Activated CD8-positive, alpha-beta T cell treated with anti-CD3 and anti-CD28 coated beads, Interleukin-2, amount 10 ng/mL, durations not matched to agents 7 days and 5 days (primary cell): Measurements from ENCODE around the gene FBXO15. TPM values are rescaled to one million over a fixed set of nuclear protein-coding genes. Genes with fewer than 3 reads are reported as not detected.

Experiments
- ATAC-seq: fragments of 150-1000 bp; cut with Tn5 transposase; one replicate; pipeline ENCODE4 v1.10.0; 2021; ENCODE audit warnings: moderate library complexity
- CTCF ChIA-PET: fragments of 350-600 bp; sonication (Branson Sonifier 250); formaldehyde crosslinking; loops from one replicate; lab custom pipeline; 2021; ENCODE audit warnings: antibody characterized with exemption; lab: Charles Lee
- POLR2A ChIA-PET: fragments of 350-600 bp; sonication (Branson Sonifier 250); formaldehyde crosslinking; loops from one replicate; lab custom pipeline; 2021; ENCODE audit warnings: antibody characterized with exemption; lab: Charles Lee
- DNase-seq: peaks from one replicate; pipeline ENCODE4 v3.0.0-alpha.2; 2020
- H3K27ac Mint-ChIP-seq: one replicate; pipeline ENCODE4 v1.8.0; 2021; ENCODE audit warnings: mild to moderate bottlenecking, mixed read lengths
- H3K27me3 Mint-ChIP-seq: one replicate; pipeline ENCODE4 v1.8.0; 2021; ENCODE audit warnings: low read depth, mixed read lengths
- H3K36me3 Mint-ChIP-seq: one replicate; pipeline ENCODE4 v1.8.0; 2021; ENCODE audit warnings: low read depth, mixed read lengths
- H3K4me1 Mint-ChIP-seq: one replicate; pipeline ENCODE4 v1.8.0; 2021; ENCODE audit warnings: low read depth, mixed read lengths
- H3K4me3 Mint-ChIP-seq: one replicate; pipeline ENCODE4 v1.8.0; 2021; ENCODE audit warnings: mild to moderate bottlenecking, mixed read lengths
- H3K9me3 Mint-ChIP-seq: one replicate; pipeline ENCODE4 v1.8.0; 2022; ENCODE audit warnings: mixed read lengths; ENCODE audit not compliant: insufficient read depth
- total RNA-seq, 2 experiments: library from RNA; stranded (reverse); gene quantifications; one replicate each; pipeline ENCODE4 v1.2.3, GENCODE V29; 2021

FBXO15 gene
- total RNA-seq, 2 experiments from 2014 or later: 1.3 to 2.4 TPM

DNA sequence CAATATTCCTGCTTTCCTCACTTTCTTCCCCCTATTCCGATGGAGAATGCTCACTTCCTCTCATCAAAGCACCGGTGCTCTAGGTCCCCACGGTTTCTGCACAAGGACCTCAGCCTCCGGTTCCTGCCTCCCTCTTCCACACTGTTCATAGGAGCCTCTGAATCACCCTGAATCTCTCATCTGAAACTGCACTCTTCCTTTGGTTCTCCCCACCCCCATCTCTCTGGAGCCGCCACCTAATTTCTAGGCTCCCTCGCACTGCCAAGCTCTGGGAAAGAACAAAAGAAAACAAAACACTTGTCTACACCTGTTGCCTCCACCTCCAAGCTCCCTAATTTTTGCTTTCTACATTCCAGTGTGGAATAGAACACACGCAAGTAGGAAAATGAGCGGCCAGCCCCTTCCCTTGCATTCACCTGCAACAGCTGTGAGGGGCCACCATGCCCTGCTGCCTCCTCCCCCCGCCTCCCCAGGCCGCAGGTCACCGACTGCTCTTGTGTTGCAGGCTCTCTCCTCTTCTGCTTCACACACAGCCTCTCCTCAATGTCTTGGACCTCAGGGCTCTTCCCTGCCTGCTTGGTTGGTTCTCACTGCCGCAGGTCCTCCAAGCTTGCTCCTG, 9.6 kb downstream of the FBXO15 start:
- Mint-ChIP-seq H3K36me3 (no peaks in the 10 kb centered on the region), H3K4me1 (peaks cover 9% of the 10 kb centered on the region), H3K9me3 (no peaks in the 10 kb centered on the region), H3K4me3 (no peak overlapping the region), H3K27me3 (peaks cover 2% of the 10 kb centered on the region), H3K27ac (peak overlapping the region; percentile 2)
- DNase-seq: no peak
- no peak for ATAC-seq
- ChIA-PET CTCF (interaction anchor here (1.0 to 4.3 kb wide), 2 partner anchors 56 to 204 kb away, joined by 3 to 23 read pairs; no protein-coding TSS in a partner anchor), POLR2A (no interaction called here)

DNA sequence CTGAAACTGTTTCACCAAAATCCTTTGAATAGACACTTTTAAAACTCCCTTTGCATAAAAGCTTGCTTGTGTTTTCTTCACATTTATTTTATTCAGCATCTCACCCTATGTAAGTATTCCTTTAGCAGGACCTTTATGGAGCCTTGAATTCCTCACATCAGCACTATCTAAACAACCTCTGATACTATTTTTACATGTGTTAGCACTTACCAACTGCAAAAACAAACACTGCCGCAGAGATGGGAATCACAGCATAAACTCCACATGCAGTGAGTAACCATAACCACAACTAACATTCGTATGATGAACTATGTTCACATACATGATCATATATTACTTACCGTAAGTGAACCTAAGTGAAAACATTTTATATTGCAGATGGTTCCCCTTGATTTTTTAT, 15.4 kb downstream of the FBXO15 start:
- no peak overlapping the region for H3K4me3 Mint-ChIP-seq
- DNase-seq (no peak), ATAC-seq (no peak)
- no peaks in the 10 kb centered on the region for H3K9me3 Mint-ChIP-seq
- CTCF ChIA-PET: no interaction called here
- peaks cover 2% of the 10 kb centered on the region for H3K27me3 Mint-ChIP-seq
- no peaks in the 10 kb centered on the region for H3K36me3 Mint-ChIP-seq
- no peaks in the 10 kb centered on the region for H3K4me1 Mint-ChIP-seq
- no peak overlapping the region for H3K27ac Mint-ChIP-seq
- POLR2A ChIA-PET: no interaction called here

DNA sequence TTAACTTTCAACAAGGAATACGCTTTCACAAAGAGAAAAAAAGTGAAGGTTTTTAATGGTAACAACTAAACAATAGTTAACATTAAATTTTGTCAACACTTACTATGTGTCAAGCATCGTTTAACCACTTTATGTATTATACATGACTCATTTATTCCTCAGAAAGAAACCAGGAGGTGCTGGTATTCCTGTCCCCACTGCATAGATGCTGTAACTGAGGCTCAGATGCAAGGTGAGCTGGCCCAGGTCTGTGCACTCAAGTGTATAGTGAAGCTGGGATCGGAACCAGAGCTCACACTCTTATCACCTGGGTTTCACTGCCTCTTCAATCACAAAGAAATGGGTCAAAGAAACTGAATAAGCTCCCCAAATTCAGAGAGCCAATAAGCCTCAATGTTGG, 16.5 kb downstream of the FBXO15 start:
- ChIA-PET CTCF (interaction anchor here (1.3 kb wide), 1 partner anchor 9 kb away, joined by 4 read pairs; no protein-coding TSS in a partner anchor), POLR2A (no interaction called here)
- no peak overlapping the region for H3K27ac Mint-ChIP-seq
- no peaks in the 10 kb centered on the region for H3K9me3 Mint-ChIP-seq
- no peaks in the 10 kb centered on the region for H3K36me3 Mint-ChIP-seq
- H3K27me3 Mint-ChIP-seq: peaks cover 2% of the 10 kb centered on the region
- DNase-seq (no peak), ATAC-seq (no peak)
- H3K4me1 Mint-ChIP-seq: no peaks in the 10 kb centered on the region
- H3K4me3 Mint-ChIP-seq: no peak overlapping the region

DNA sequence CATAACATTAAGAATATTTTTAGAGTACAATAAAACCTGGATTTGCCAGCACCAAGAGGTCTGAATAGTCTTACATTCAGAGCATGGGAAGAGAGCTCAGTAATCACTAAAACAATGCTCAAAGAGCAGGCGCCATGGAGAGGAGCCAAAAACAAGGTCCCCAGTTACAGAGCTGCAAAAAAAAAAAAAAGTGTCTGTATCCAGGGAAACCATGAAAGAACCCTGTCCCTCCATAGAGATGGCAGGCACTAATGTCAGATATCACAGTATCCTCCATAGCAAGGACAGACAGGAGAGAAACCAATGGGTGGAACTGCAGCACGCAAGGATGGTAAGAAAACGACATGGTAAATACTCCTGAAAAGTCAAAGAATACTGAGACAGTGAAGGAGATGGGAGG, 19.5 kb downstream of the FBXO15 start:
- ATAC-seq (no peak), DNase-seq (no peak)
- Mint-ChIP-seq H3K4me3 (no peak overlapping the region), H3K36me3 (no peaks in the 10 kb centered on the region), H3K27me3 (peaks cover 2% of the 10 kb centered on the region), H3K9me3 (no peaks in the 10 kb centered on the region), H3K27ac (no peak overlapping the region), H3K4me1 (no peaks in the 10 kb centered on the region)
- POLR2A ChIA-PET: no interaction called here
- CTCF ChIA-PET: no interaction called here

DNA sequence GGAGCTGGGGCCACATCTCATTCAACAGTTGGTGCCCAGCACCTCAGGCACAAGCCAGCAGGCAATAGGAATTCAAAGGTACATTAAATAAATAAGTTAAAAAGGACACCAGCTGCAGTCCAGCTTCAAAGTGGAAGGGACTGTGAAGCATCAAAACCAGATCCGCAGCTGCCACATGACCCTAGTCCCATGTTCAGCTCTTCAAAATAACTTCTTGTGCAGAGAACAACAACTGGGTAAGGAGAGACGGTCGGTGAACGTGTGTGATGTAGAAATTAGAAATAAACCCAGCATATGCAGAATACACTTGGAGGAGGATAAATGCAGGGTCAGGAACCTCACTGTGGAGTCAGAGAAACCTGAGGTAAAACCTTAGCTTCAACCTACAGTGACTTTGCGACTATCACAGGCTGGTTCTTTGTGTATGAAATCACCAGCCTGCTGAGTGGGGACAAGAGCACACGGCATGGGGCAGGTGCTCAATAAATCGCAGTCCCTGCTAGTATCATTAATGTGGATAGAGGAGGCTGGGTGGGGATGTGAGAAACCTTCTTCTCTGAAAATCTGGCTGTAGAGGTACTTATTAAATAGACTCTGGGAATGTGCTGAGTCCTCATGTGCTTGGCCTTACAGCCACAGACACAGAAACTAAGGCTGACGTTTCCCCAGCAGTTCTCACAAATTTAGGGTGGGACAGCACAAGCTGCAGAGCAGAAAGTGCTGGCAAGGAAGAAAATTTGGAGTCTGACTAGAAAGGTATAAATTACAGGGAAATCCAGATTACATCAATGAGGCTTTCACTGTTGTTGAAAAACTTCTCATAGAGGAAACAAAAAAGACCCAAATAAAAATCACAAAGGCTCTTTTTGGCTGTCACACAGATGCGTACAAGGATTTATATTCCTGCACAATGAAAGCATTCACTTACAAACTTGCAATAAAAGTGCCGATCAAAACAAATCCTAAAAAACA, 20.7 kb downstream of the FBXO15 start:
- DNase-seq (no peak), ATAC-seq (no peak)
- CTCF ChIA-PET: interaction anchor here (0.8 kb wide), 1 partner anchor 63 kb away, joined by 3 read pairs; no protein-coding TSS in a partner anchor
- Mint-ChIP-seq H3K9me3 (no peaks in the 10 kb centered on the region), H3K36me3 (no peaks in the 10 kb centered on the region), H3K27ac (no peak overlapping the region), H3K4me3 (no peak overlapping the region), H3K27me3 (peaks cover 2% of the 10 kb centered on the region), H3K4me1 (no peaks in the 10 kb centered on the region)
- POLR2A ChIA-PET: no interaction called here

DNA sequence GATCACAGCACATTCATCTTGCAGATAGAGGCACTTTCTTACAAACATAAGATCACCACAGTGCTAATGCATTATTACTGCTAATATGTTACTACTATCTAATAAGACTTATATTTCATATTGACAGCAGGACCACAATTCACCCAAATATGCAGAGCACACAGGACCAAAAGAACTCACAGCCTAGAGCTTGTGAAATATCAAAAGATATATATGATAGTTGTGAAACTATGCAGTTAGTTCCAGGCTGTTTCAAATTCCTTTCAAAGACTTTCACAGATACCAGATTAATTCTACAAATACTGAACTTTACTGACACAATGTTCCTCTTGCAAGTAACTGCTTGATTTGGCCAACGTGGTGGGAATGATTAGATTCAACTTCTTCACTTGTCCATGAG, 23.0 kb downstream of the FBXO15 start:
- CTCF ChIA-PET: interaction anchor here (1.2 kb wide), 1 partner anchor 42 kb away, joined by 5 read pairs; no protein-coding TSS in a partner anchor
- Mint-ChIP-seq H3K9me3 (no peaks in the 10 kb centered on the region), H3K4me1 (no peaks in the 10 kb centered on the region), H3K27ac (no peak overlapping the region), H3K27me3 (peaks cover 2% of the 10 kb centered on the region), H3K36me3 (no peaks in the 10 kb centered on the region), H3K4me3 (no peak overlapping the region)
- ATAC-seq (no peak), DNase-seq (no peak)
- POLR2A ChIA-PET: no interaction called here

DNA sequence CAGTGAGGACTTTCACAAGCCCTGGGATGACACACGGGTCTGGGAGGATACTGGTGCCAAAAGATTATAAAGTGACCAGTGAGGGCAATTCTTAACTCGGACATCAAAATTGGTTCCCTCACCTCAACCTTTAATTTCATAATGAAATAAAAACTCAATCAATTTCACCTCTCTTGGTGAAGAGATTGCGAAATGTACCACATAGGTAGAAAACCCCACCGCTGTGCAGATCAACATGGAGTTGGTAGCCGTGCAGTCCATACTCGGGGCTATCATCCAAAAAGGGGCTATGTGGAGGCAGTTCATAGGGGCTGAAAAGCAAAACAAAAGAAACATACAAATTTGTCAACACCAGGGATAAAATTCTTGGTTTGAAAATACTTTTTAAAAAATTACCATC, 24.4 kb downstream of the FBXO15 start:
- Mint-ChIP-seq H3K4me1 (no peaks in the 10 kb centered on the region), H3K4me3 (no peak overlapping the region), H3K9me3 (no peaks in the 10 kb centered on the region), H3K27ac (no peak overlapping the region), H3K36me3 (no peaks in the 10 kb centered on the region), H3K27me3 (peaks cover under 1% of the 10 kb centered on the region)
- POLR2A ChIA-PET: no interaction called here
- DNase-seq (no peak), ATAC-seq (no peak)
- CTCF ChIA-PET: no interaction called here

DNA sequence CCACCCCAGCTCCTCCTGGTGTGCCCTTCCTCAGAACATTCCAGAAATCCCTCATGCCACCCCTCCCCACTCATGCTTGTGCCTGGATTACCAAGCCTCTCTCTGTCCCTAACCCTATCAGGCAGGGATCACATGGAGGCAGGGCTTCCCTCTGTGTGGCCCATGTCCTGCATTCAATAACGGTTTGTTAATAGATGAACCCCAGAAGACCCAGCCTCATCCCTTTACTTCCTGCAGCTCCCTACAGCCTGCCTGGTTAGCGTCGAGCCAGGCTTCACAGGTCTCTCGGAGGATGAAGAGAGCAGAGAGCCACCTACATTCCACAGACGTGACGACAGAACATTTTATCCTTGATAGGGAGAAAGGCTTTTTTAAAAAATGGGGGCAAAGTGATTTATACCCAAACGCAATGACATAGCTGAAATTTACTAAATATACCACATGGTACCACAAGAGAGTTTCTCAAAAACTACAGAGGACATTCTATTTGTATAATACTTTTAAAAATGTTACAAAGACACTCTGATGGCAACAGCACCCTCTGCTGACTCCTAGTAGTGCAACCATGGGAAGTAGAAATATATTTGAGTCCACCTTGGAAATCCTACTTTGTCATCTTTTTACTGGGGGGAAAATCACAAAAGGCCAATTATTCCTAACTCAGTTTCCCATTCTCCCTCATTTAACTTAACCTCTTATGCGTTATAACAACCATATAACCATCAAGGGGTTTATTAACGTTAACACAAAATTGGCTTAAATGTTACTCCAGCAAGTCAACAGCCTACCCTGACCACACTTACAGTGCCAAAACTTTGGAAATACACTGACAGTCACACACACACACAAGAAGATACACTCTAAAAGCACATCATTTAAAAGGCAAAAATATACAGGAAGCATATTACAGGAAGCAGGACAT, 30.7 kb downstream of the FBXO15 start:
- no peaks in the 10 kb centered on the region for H3K36me3 Mint-ChIP-seq
- H3K27me3 Mint-ChIP-seq: no peaks in the 10 kb centered on the region
- DNase-seq: peak; percentile 47
- H3K4me1 Mint-ChIP-seq: peaks cover 7% of the 10 kb centered on the region
- H3K9me3 Mint-ChIP-seq: no peaks in the 10 kb centered on the region
- ChIA-PET POLR2A (interaction anchor here (1.5 kb wide), 1 partner anchor 34 kb away, joined by 8 read pairs; no protein-coding TSS in a partner anchor), CTCF (interaction anchor here (0.7 to 11.7 kb wide), 9 partner anchors 10 to 156 kb away, joined by 3 to 114 read pairs (median 6); no protein-coding TSS in a partner anchor)
- H3K27ac Mint-ChIP-seq: no peak overlapping the region
- no peak for ATAC-seq
- no peak overlapping the region for H3K4me3 Mint-ChIP-seq

DNA sequence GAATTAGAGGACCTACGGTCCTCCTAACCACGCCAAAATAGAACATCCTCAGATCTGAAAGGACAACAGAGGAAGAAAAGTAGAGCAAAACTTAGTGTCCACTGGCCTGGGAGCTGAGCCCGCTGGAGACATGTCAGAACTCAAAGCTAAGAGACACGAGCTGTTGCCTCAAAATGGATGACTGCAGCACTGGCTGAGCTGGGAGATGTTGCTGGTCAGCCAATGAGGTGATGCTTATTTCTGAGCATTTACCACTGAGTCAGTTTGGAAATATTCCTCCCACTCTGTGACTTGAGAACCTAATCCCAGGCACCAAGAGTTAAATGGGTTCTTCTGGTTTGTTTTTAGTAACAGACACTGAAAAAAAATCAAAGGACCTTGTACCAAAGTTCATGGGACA, 32.6 kb downstream of the FBXO15 start:
- Mint-ChIP-seq H3K9me3 (no peaks in the 10 kb centered on the region), H3K27me3 (no peaks in the 10 kb centered on the region), H3K36me3 (no peaks in the 10 kb centered on the region), H3K4me3 (no peak overlapping the region), H3K4me1 (peaks cover 15% of the 10 kb centered on the region), H3K27ac (no peak overlapping the region)
- ChIA-PET POLR2A (no interaction called here), CTCF (interaction anchor here (1.0 to 11.7 kb wide), 4 partner anchors 8 to 349 kb away, joined by 3 to 114 read pairs (median 4); no protein-coding TSS in a partner anchor)
- no peak for ATAC-seq
- DNase-seq: no peak

DNA sequence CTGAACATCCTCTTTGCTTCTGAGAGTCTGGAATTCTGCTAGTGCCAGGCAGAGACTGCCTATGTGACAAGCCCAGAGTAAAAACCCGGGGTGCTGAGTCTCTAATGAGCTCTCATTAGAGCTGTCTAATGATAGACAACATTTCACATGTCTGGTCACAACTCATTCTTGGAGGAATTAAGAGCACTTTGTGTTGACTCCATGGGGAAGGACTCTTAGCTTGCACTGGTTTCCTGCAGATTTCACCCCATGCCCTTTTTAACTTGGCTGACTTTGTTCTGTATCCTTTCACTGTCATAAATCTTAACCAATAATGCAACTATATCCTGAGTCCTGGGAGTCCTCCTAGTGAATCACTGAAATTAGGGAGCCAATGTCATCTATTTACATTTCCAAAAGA, 33.5 kb downstream of the FBXO15 start:
- H3K27me3 Mint-ChIP-seq: no peaks in the 10 kb centered on the region
- H3K27ac Mint-ChIP-seq: no peak overlapping the region
- ChIA-PET CTCF (interaction anchor here (1.3 to 11.7 kb wide), 3 partner anchors 29 to 51 kb away, joined by 7 to 114 read pairs (median 9); no protein-coding TSS in a partner anchor), POLR2A (no interaction called here)
- H3K4me1 Mint-ChIP-seq: peaks cover 19% of the 10 kb centered on the region
- ATAC-seq: no peak
- H3K4me3 Mint-ChIP-seq: no peak overlapping the region
- H3K36me3 Mint-ChIP-seq: no peaks in the 10 kb centered on the region
- DNase-seq: no peak
- H3K9me3 Mint-ChIP-seq: no peaks in the 10 kb centered on the region

DNA sequence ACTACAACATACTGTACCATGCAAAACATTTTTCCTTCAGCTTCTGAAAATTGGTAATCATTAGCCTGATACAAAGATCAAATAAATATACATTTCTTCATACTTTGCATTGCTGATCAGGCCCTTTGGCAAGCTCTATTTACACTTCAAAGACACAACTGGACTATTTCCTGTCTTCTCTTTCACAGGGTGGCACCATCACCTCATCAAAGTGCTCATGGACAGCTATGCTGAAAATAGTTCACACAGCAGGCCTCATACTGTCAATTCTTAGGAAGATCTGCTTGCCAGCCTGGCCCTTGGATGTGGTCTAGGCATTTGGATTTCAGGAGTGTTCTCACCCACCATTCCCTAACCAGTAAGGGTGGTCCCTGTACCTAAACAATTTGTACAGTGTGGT, 33.9 kb downstream of the FBXO15 start:
- ATAC-seq: peak; percentile 33
- no peaks in the 10 kb centered on the region for H3K27me3 Mint-ChIP-seq
- POLR2A ChIA-PET: no interaction called here

More for the DNA sequence above, 33.9 kb downstream of the FBXO15 start:
- no peak for DNase-seq
- Mint-ChIP-seq H3K27ac (no peak overlapping the region), H3K36me3 (no peaks in the 10 kb centered on the region), H3K4me3 (no peak overlapping the region), H3K4me1 (peaks cover 21% of the 10 kb centered on the region), H3K9me3 (peaks cover under 1% of the 10 kb centered on the region)
- CTCF ChIA-PET: interaction anchor here (1.3 to 11.7 kb wide), 4 partner anchors 19 to 50 kb away, joined by 4 to 114 read pairs (median 8); no protein-coding TSS in a partner anchor
